Keratinocyte (primary cell): ENCODE data around the gene MAFF. TPM values are rescaled to one million over a fixed set of nuclear protein-coding genes. Genes with fewer than 3 reads are reported as not detected.
"Not testable (repeated sequence)": the region's sequence is repeated elsewhere in the genome, so short reads cannot be mapped to it uniquely, and the experiment has no call there.

ENCODE experiments used
- DNase-seq: peaks from one replicate; pipeline ENCODE4 v3.0.0-alpha.2; 2011; ENCODE audit warnings: low read depth, missing footprints, low spot score
- FAIRE-seq: peaks from 2 replicates; lab custom pipeline; 2011; peaks lifted over from hg19 to GRCh38; lab: Jason Lieb, UNC
- H2AFZ ChIP-seq: 2 replicates; pipeline ENCODE4 v1.6.0; 2012; ENCODE audit warnings: low read length, control low read depth, inconsistent platforms; ENCODE audit not compliant: control insufficient read depth
- H3K27ac ChIP-seq: 2 replicates; pipeline ENCODE4 v1.5.1; 2011; ENCODE audit warnings: low read length; ENCODE audit not compliant: control insufficient read depth, insufficient read depth
- H3K27me3 ChIP-seq: 3 replicates; pipeline ENCODE4 v1.6.0; 2011; ENCODE audit warnings: low read length; ENCODE audit not compliant: control insufficient read depth, insufficient read depth; ENCODE audit errors: extremely low read depth
- H3K36me3 ChIP-seq, 2 experiments: 2 replicates in 1 of 2; 3 replicates in 1 of 2; pipeline ENCODE4 v1.5.1; 2011; ENCODE audit warnings: low read length in 2 of 2, mild to moderate bottlenecking in 1 of 2; ENCODE audit not compliant: control insufficient read depth in 2 of 2, insufficient read depth in 2 of 2; ENCODE audit errors: extremely low read depth in 1 of 2
- H3K4me1 ChIP-seq: 3 replicates; pipeline ENCODE4 v1.5.1; 2011; ENCODE audit warnings: low read length; ENCODE audit not compliant: control insufficient read depth, insufficient read depth; ENCODE audit errors: extremely low read depth
- H3K4me2 ChIP-seq: 3 replicates; pipeline ENCODE4 v1.6.0; 2011; ENCODE audit warnings: low read depth, low read length; ENCODE audit not compliant: control insufficient read depth, insufficient read depth; ENCODE audit errors: extremely low read depth
- H3K4me3 ChIP-seq, 3 experiments: fragments of 200-600 bp in 1 of 3; sonication (generic) in 1 of 3; 2 replicates in 2 of 3; 3 replicates in 1 of 3; pipeline ENCODE4 v1.5.1; 2011 to 2016; ENCODE audit warnings: low read length in 3 of 3, mild to moderate bottlenecking in 3 of 3, control low read depth in 2 of 3, inconsistent platforms in 1 of 3, low read depth in 1 of 3, mixed read lengths in 1 of 3, mixed run types in 1 of 3, moderate library complexity in 1 of 3; ENCODE audit not compliant: control insufficient read depth in 2 of 3, insufficient read depth in 2 of 3; ENCODE audit errors: extremely low read depth in 1 of 3
- H3K79me2 ChIP-seq: 2 replicates; pipeline ENCODE4 v1.6.0; 2012; ENCODE audit warnings: low read length; ENCODE audit not compliant: control insufficient read depth, insufficient read depth
- H3K9ac ChIP-seq: 3 replicates; pipeline ENCODE4 v1.6.0; 2011; ENCODE audit warnings: low read length; ENCODE audit not compliant: control insufficient read depth, insufficient read depth; ENCODE audit errors: extremely low read depth
- H3K9me1 ChIP-seq: 3 replicates; pipeline ENCODE4 v1.6.0; 2011; ENCODE audit warnings: low read length; ENCODE audit not compliant: control insufficient read depth, insufficient read depth; ENCODE audit errors: extremely low read depth
- H3K9me3 ChIP-seq: 2 replicates; pipeline ENCODE4 v1.5.1; 2012; ENCODE audit warnings: low read depth, low read length; ENCODE audit not compliant: control insufficient read depth
- H4K20me1 ChIP-seq: 3 replicates; pipeline ENCODE4 v1.6.0; 2011; ENCODE audit warnings: low read length; ENCODE audit not compliant: control insufficient read depth, insufficient read depth; ENCODE audit errors: extremely low read depth
- CTCF ChIP-seq, 3 experiments: IDR thresholded peaks in 1 of 3; conservative IDR thresholded peaks in 1 of 3; optimal IDR thresholded peaks in 1 of 3; 2 replicates in 2 of 3; 3 replicates in 1 of 3; pipeline versions ENCODE3 to v1.5.1; 2011; ENCODE audit warnings: low read length in 3 of 3, mild to moderate bottlenecking in 3 of 3, moderate library complexity in 2 of 3, control low read depth in 1 of 3, inconsistent platforms in 1 of 3; ENCODE audit not compliant: insufficient read depth in 2 of 3; ENCODE audit errors: extremely low read depth in 1 of 3
- EZH2 ChIP-seq: IDR thresholded peaks from one replicate; pipeline ENCODE4 v1.6.1; 2012; ENCODE audit warnings: inconsistent platforms, mild to moderate bottlenecking, low read length, moderate library complexity
- dilution Hi-C: fragments of 300-500 bp; cut with MboI; formaldehyde crosslinking; loops from one replicate; pipeline ENCODE4 v1.7.0; 2020; ENCODE audit warnings: low sequenced_read_pairs; ENCODE audit not compliant: extremely low pct_ligation_motif_present
- polyA plus RNA-seq, 5 experiments: library from polyadenylated mRNA; depleted of rRNA in 3 of 5; stranded (reverse) in 3 of 5; stranded (forward) in 1 of 5; unstranded in 1 of 5; fragments of >200 nt; gene quantifications; 1 replicate in 1 of 5; 2 replicates in 3 of 5; 3 replicates in 1 of 5; pipeline versions ENCODE4 v1.2.1 to v1.2.3, GENCODE V29; 2011 to 2012; ENCODE audit warnings: missing spikeins in 2 of 5, low read depth in 1 of 5, low replicate concordance in 1 of 5

Gene MAFF
- polyA plus RNA-seq, 1 donor (not counting 4 experiments of a cell fraction or from before 2014, with no cell fraction given): 10.5 TPM

- peaks cover 24% of the 10 kb centered on the region for H3K4me1 ChIP-seq
- no peaks in the 10 kb centered on the region for H3K79me2 ChIP-seq
- no peak for TF ChIP-seq CTCF (optimal IDR thresholded peaks at IDR 0.05 in 1 of 3, IDR thresholded peaks at IDR 0.05 in 1 of 3, conservative IDR thresholded peaks at IDR 0.05 in 1 of 3; ENCODE audit: extremely low read depth in 1 of 3, insufficient read depth in 2 of 3, low read length in 3 of 3)
- TF ChIP-seq EZH2: no peak
- H3K9me1 ChIP-seq: no peaks in the 10 kb centered on the region
- no peak overlapping the region for H3K4me2 ChIP-seq
- DNase-seq: no peak
- H3K27me3 ChIP-seq: no peaks in the 10 kb centered on the region
- no peak overlapping the region for H2AFZ ChIP-seq
- no peak overlapping the region for H3K9ac ChIP-seq
- no peaks in the 10 kb centered on the region for H4K20me1 ChIP-seq
- no peak overlapping the region for H3K27ac ChIP-seq
- H3K4me3 ChIP-seq: no peak overlapping the region
- no peak for FAIRE-seq
- peaks cover 24 to 53% of the 10 kb centered on the region in 2 experiments for H3K36me3 ChIP-seq
- dilution Hi-C loops: no loop called here
- no peaks in the 10 kb centered on the region for H3K9me3 ChIP-seq
Observed at GRCh38 chr22:38232196-38232595, 30.4 kb downstream of the MAFF start.

DNA sequence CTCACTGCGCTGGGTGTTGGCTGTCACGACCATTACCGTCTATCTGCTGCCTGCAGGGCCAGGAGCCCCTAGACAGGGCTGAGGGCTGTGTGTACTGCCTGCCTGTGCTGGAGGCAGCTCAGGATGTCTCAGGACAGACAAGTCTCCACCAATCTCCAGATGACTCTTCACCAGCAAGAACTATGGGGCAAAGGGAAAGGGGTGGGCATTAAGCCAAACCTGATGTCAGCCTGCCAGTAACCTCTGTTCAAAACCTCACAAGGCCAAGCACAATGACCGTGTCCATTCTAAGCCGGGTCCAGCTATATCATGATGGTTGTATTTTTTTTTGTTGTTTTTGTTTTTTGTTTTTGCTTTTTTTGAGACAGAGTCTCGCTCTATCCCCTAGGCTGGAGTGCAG lies 31.6 kb downstream of the MAFF start:
- Histone ChIP-seq H3K4me3 (no peak overlapping the region), H2AFZ (no peak overlapping the region), H3K9ac (no peak overlapping the region), H3K27me3 (no peaks in the 10 kb centered on the region), H3K4me1 (peaks cover 18% of the 10 kb centered on the region), H3K79me2 (no peaks in the 10 kb centered on the region), H4K20me1 (no peaks in the 10 kb centered on the region), H3K36me3 (peaks cover 23 to 50% of the 10 kb centered on the region in 2 experiments), H3K27ac (no peak overlapping the region), H3K9me1 (no peaks in the 10 kb centered on the region), H3K4me2 (no peak overlapping the region), H3K9me3 (no peaks in the 10 kb centered on the region)
- FAIRE-seq (no peak), DNase-seq (no peak)
- dilution Hi-C loops: no loop called here
- TF ChIP-seq CTCF (optimal IDR thresholded peaks at IDR 0.05 in 1 of 3, IDR thresholded peaks at IDR 0.05 in 1 of 3, conservative IDR thresholded peaks at IDR 0.05 in 1 of 3; ENCODE audit: extremely low read depth in 1 of 3, insufficient read depth in 2 of 3, low read length in 3 of 3) (no peak), EZH2 (no peak)

DNA sequence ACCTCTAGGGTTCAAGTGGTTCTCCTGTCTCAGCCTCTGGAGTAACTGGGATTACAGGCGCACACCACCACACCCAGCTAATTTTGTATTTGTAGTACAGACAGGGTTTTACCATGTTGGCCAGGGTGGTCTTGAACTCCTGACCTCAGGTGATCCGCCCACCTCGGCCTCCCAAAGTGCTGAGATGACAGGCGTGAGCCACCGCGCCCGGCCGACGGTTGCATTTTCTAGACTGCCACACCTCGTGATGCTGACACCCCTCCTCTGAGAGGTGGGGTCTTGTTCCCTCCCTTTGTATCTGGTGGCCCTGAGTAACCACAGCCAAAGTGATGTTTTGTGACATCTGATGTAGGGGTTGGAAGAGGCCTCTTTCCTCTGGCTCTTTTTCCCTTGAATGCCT lies 32.1 kb downstream of the MAFF start:
- H3K4me3 ChIP-seq, H3K27me3 ChIP-seq, H3K79me2 ChIP-seq, H3K27ac ChIP-seq, FAIRE-seq, H3K9me3 ChIP-seq, H4K20me1 ChIP-seq, H3K9me1 ChIP-seq, H3K4me2 ChIP-seq, DNase-seq, dilution Hi-C loops, H2AFZ ChIP-seq, H3K9ac ChIP-seq: not testable (repeated sequence)
- peaks cover 18% of the 10 kb centered on the region for H3K4me1 ChIP-seq
- H3K36me3 ChIP-seq: peaks cover 25 to 50% of the 10 kb centered on the region in 2 experiments
